HEK293 (cell line): ENCODE measurements around the gene IGFL2.
"Not testable (repeated sequence)": the region's sequence is repeated elsewhere in the genome, so short reads cannot be mapped to it uniquely, and the experiment has no call there.

Experiments
- SETDB1 ChIP-seq: IDR thresholded peaks from one replicate; pipeline ENCODE4 v1.6.1; 2017; ENCODE audit warnings: mild to moderate bottlenecking, low read length, moderate library complexity, mixed read lengths; ENCODE audit not compliant: insufficient read length
- ZNF341 ChIP-seq: fragments of 450-650 bp; formaldehyde crosslinking; IDR thresholded peaks from 2 replicates; pipeline ENCODE4; 2016; ENCODE audit warnings: low read depth, missing biosample characterization, missing genetic modification characterization
- ZNF610 ChIP-seq: fragments of 450-650 bp; formaldehyde crosslinking; IDR thresholded peaks from 2 replicates; pipeline ENCODE4 v1.5.1; 2016; ENCODE audit warnings: missing biosample characterization, missing genetic modification characterization, borderline replicate concordance
- ZNF777 ChIP-seq: fragments of 450-650 bp; formaldehyde crosslinking; IDR thresholded peaks from 2 replicates; pipeline ENCODE4 v1.5.1; 2017; ENCODE audit warnings: missing biosample characterization, missing genetic modification characterization, borderline replicate concordance
- TF ChIP-seq, protein P1 (sequence below): fragments of 450-650 bp; formaldehyde crosslinking; IDR thresholded peaks from 2 replicates; pipeline ENCODE4 v1.5.1; 2016; ENCODE audit warnings: missing biosample characterization, missing genetic modification characterization
- TF ChIP-seq, protein P2 (sequence below): fragments of 450-650 bp; formaldehyde crosslinking; IDR thresholded peaks from 2 replicates; pipeline ENCODE4 v1.5.1; 2016; ENCODE audit warnings: missing biosample characterization, missing genetic modification characterization
- TF ChIP-seq, protein P3 (sequence below): fragments of 450-650 bp; formaldehyde crosslinking; IDR thresholded peaks from 2 replicates; pipeline ENCODE4 v1.5.1; 2016; ENCODE audit warnings: missing biosample characterization, missing genetic modification characterization
- TF ChIP-seq, protein P4 (sequence below): fragments of 450-650 bp; formaldehyde crosslinking; IDR thresholded peaks from 2 replicates; pipeline ENCODE4 v1.5.1; 2016; ENCODE audit warnings: missing biosample characterization, missing genetic modification characterization

DNA sequence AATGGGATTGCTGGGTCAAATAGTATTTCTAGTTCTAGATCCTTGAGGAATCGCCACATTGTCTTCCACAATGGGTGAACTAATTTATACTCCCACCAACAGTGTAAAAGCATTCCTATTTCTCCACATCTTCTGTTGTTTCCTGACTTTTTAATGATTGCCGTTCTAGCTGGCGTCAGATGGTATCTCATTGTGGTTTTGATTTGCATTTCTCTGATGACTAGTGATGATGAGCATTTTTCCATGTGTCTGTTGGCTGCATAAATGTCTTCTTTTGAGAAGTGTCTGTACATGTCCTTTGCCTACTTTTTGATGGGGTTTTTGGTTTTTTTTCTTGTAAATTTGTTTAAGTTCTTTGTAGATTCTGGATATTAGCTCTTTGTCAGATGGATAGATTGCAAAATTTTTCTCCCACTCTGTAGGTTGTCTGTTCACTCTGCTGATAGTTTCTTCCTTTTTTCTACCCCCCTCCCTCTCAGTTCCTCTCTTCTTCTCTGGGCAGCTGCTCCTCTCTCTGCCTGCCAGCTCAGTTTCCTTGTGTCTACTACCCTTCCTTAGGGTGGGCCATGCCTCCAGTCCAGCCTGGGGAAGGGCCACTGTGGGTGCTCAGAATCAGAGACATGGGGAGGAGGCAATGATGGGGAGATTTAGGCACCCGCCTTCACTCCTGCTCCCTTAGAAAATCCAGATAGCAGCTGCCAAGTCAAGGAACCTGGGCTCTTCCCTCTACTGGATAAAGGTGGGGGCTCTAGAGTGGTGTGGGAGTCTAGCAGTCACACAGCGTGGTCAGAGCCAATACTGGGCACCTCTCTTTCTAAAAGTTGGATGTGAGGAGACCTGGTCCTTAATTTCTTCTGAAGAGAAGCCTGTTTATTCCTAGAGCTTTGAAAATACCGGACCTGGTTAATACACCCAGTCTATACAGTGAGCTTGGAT is 37.0 kb downstream of the IGFL2 start:
- TF ChIP-seq ZNF341 (tag by site-specific recombination); SETDB1; ZNF610 (tag by site-specific recombination); ZNF777: not testable (repeated sequence)
- TF ChIP-seq, protein P1, sequence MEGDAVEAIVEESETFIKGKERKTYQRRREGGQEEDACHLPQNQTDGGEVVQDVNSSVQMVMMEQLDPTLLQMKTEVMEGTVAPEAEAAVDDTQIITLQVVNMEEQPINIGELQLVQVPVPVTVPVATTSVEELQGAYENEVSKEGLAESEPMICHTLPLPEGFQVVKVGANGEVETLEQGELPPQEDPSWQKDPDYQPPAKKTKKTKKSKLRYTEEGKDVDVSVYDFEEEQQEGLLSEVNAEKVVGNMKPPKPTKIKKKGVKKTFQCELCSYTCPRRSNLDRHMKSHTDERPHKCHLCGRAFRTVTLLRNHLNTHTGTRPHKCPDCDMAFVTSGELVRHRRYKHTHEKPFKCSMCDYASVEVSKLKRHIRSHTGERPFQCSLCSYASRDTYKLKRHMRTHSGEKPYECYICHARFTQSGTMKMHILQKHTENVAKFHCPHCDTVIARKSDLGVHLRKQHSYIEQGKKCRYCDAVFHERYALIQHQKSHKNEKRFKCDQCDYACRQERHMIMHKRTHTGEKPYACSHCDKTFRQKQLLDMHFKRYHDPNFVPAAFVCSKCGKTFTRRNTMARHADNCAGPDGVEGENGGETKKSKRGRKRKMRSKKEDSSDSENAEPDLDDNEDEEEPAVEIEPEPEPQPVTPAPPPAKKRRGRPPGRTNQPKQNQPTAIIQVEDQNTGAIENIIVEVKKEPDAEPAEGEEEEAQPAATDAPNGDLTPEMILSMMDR (tag by site-specific recombination), result not testable (repeated sequence)
- TF ChIP-seq, protein P2, sequence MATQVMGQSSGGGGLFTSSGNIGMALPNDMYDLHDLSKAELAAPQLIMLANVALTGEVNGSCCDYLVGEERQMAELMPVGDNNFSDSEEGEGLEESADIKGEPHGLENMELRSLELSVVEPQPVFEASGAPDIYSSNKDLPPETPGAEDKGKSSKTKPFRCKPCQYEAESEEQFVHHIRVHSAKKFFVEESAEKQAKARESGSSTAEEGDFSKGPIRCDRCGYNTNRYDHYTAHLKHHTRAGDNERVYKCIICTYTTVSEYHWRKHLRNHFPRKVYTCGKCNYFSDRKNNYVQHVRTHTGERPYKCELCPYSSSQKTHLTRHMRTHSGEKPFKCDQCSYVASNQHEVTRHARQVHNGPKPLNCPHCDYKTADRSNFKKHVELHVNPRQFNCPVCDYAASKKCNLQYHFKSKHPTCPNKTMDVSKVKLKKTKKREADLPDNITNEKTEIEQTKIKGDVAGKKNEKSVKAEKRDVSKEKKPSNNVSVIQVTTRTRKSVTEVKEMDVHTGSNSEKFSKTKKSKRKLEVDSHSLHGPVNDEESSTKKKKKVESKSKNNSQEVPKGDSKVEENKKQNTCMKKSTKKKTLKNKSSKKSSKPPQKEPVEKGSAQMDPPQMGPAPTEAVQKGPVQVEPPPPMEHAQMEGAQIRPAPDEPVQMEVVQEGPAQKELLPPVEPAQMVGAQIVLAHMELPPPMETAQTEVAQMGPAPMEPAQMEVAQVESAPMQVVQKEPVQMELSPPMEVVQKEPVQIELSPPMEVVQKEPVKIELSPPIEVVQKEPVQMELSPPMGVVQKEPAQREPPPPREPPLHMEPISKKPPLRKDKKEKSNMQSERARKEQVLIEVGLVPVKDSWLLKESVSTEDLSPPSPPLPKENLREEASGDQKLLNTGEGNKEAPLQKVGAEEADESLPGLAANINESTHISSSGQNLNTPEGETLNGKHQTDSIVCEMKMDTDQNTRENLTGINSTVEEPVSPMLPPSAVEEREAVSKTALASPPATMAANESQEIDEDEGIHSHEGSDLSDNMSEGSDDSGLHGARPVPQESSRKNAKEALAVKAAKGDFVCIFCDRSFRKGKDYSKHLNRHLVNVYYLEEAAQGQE (tag by site-specific recombination), result not testable (repeated sequence)
- TF ChIP-seq, protein P3, sequence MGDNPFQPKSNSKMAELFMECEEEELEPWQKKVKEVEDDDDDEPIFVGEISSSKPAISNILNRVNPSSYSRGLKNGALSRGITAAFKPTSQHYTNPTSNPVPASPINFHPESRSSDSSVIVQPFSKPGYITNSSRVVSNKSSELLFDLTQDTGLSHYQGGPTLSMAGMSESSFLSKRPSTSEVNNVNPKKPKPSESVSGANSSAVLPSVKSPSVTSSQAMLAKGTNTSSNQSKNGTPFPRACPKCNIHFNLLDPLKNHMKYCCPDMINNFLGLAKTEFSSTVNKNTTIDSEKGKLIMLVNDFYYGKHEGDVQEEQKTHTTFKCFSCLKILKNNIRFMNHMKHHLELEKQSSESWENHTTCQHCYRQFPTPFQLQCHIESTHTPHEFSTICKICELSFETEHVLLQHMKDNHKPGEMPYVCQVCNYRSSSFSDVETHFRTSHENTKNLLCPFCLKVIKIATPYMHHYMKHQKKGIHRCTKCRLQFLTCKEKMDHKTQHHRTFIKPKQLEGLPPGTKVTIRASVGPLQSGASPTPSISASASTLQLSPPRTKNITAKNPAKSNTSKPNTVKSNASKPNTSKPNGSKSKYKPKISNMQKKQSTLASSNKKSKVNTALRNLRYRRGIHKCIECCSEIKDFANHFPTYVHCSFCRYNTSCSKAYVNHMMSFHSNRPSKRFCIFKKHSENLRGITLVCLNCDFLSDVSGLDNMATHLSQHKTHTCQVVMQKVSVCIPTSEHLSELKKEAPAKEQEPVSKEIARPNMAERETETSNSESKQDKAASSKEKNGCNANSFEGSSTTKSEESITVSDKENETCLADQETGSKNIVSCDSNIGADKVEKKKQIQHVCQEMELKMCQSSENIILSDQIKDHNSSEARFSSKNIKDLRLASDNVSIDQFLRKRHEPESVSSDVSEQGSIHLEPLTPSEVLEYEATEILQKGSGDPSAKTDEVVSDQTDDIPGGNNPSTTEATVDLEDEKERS (tag by site-specific recombination), result not testable (repeated sequence)
- TF ChIP-seq, protein P4, sequence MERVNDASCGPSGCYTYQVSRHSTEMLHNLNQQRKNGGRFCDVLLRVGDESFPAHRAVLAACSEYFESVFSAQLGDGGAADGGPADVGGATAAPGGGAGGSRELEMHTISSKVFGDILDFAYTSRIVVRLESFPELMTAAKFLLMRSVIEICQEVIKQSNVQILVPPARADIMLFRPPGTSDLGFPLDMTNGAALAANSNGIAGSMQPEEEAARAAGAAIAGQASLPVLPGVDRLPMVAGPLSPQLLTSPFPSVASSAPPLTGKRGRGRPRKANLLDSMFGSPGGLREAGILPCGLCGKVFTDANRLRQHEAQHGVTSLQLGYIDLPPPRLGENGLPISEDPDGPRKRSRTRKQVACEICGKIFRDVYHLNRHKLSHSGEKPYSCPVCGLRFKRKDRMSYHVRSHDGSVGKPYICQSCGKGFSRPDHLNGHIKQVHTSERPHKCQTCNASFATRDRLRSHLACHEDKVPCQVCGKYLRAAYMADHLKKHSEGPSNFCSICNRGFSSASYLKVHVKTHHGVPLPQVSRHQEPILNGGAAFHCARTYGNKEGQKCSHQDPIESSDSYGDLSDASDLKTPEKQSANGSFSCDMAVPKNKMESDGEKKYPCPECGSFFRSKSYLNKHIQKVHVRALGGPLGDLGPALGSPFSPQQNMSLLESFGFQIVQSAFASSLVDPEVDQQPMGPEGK (tag by site-specific recombination), result not testable (repeated sequence)
